ENCODE results near the gene ABLIM2.

The ABLIM2 gene

GRCh38 chr4:8119877-8120276 lies 38.7 kb downstream of the ABLIM2 start:
- Histone ChIP-seq H3K36me3 (ENCODE audit: control insufficient read depth, insufficient read depth, low read length) (no peaks in the 10 kb centered on the region), H3K27me3 (replicated peaks; ENCODE audit: control insufficient read depth, insufficient read depth, low read length) (no peaks in the 10 kb centered on the region), H3K4me3 (replicated peaks; ENCODE audit: low read depth, low read length) (no peak overlapping the region)
- TF ChIP-seq CTCF (IDR thresholded peaks at IDR 0.05; ENCODE audit: insufficient read depth, low read length, poor library complexity, severe bottlenecking) = no peak
- DNase-seq (ENCODE audit: extremely low read depth, insufficient read length) = no peak

GRCh38 chr4:8118531-8118930 lies 40.1 kb downstream of the ABLIM2 start:
- DNase-seq (ENCODE audit: extremely low read depth, insufficient read length) = no peak
- Histone ChIP-seq H3K4me3 (replicated peaks; ENCODE audit: low read depth, low read length) (no peak overlapping the region), H3K27me3 (replicated peaks; ENCODE audit: control insufficient read depth, insufficient read depth, low read length) (no peaks in the 10 kb centered on the region), H3K36me3 (ENCODE audit: control insufficient read depth, insufficient read depth, low read length) (no peaks in the 10 kb centered on the region)
- TF ChIP-seq CTCF (IDR thresholded peaks at IDR 0.05; ENCODE audit: insufficient read depth, low read length, poor library complexity, severe bottlenecking) = no peak

GRCh38 chr4:8118035-8118434 lies 40.6 kb downstream of the ABLIM2 start:
- Histone ChIP-seq H3K27me3 (replicated peaks; ENCODE audit: control insufficient read depth, insufficient read depth, low read length) (0 out of 2 replicates have a peak, but pooled peaks cover 1% of the 10 kb centered on the region), H3K36me3 (ENCODE audit: control insufficient read depth, insufficient read depth, low read length) (no peaks in the 10 kb centered on the region), H3K4me3 (replicated peaks; ENCODE audit: low read depth, low read length) (no peak overlapping the region)
- no peak for TF ChIP-seq CTCF (IDR thresholded peaks at IDR 0.05; ENCODE audit: insufficient read depth, low read length, poor library complexity, severe bottlenecking)
- no peak for DNase-seq (ENCODE audit: extremely low read depth, insufficient read length)

- peak; percentile 35 for DNase-seq (ENCODE audit: extremely low read depth, insufficient read length)
- no peak overlapping the region for H3K4me3 ChIP-seq (replicated peaks; ENCODE audit: low read depth, low read length)
- no peaks in the 10 kb centered on the region for H3K36me3 ChIP-seq (ENCODE audit: control insufficient read depth, insufficient read depth, low read length)
- peaks cover 3% of the 10 kb centered on the region; the same call in 1 of the 2 replicates for H3K27me3 ChIP-seq (replicated peaks; ENCODE audit: control insufficient read depth, insufficient read depth, low read length)
- TF ChIP-seq CTCF (IDR thresholded peaks at IDR 0.05; ENCODE audit: insufficient read depth, low read length, poor library complexity, severe bottlenecking) = no peak
Observed at GRCh38 chr4:8117278-8117682, 41.3 kb downstream of the ABLIM2 start.

GRCh38 chr4:8115916-8116315 lies 42.7 kb downstream of the ABLIM2 start:
- DNase-seq (ENCODE audit: extremely low read depth, insufficient read length) = no peak
- no peak overlapping the region for H3K4me3 ChIP-seq (replicated peaks; ENCODE audit: low read depth, low read length)
- H3K27me3 ChIP-seq (replicated peaks; ENCODE audit: control insufficient read depth, insufficient read depth, low read length) = peaks cover 3% of the 10 kb centered on the region; the same call in 1 of the 2 replicates
- TF ChIP-seq CTCF (IDR thresholded peaks at IDR 0.05; ENCODE audit: insufficient read depth, low read length, poor library complexity, severe bottlenecking) = no peak
- no peaks in the 10 kb centered on the region for H3K36me3 ChIP-seq (ENCODE audit: control insufficient read depth, insufficient read depth, low read length)

GRCh38 chr4:8115203-8115520 lies 43.5 kb downstream of the ABLIM2 start:
- no peak for DNase-seq (ENCODE audit: extremely low read depth, insufficient read length)
- TF ChIP-seq CTCF (IDR thresholded peaks at IDR 0.05; ENCODE audit: insufficient read depth, low read length, poor library complexity, severe bottlenecking) = no peak
- H3K36me3 ChIP-seq (ENCODE audit: control insufficient read depth, insufficient read depth, low read length) = no peaks in the 10 kb centered on the region
- peaks cover 3% of the 10 kb centered on the region for H3K27me3 ChIP-seq (replicated peaks; ENCODE audit: control insufficient read depth, insufficient read depth, low read length)
- no peak overlapping the region for H3K4me3 ChIP-seq (replicated peaks; ENCODE audit: low read depth, low read length)

Data from GM06990 (cell line).